ENCODE measurements around the gene TLE1.

DNA sequence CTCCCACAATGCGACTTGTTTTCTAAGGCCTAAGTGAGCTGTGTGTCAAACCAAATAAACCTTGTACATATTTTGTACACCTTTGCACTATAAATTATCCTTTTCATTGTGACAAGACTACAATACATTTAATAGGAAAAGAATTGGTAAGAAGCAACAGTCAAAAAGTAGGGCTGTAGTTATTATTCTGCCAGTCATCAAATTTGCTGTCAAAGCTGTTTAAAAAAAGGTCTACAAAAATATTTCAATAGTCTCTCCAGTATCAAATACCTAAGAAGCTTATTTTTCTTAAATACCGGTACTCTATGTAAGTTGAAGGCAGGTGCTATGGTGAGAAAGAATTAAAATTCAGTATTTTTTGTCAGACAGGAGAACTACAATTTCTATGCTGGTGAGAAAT is 40.5 kb downstream of the TLE1 start:
- TF ChIP-seq ETV6 (conservative IDR thresholded peaks at IDR 0.05 in 1 of 2, IDR thresholded peaks at IDR 0.05 in 1 of 2; ENCODE audit: borderline replicate concordance in 1 of 2, low read depth in 1 of 2) (no peak), MEF2A (IDR thresholded peaks at IDR 0.05; ENCODE audit: insufficient read depth, low read depth, low read length) (no peak), ZNF207 (IDR thresholded peaks at IDR 0.05; ENCODE audit: borderline replicate concordance) (no peak)
- TF ChIP-seq, protein P1, sequence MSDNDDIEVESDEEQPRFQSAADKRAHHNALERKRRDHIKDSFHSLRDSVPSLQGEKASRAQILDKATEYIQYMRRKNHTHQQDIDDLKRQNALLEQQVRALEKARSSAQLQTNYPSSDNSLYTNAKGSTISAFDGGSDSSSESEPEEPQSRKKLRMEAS (IDR thresholded peaks at IDR 0.05; ENCODE audit: low read depth, low read length), result no peak

Measured in GM12878 (cell line).